ENCODE measurements around the gene ALPK3. TPM values are rescaled to one million over a fixed set of nuclear protein-coding genes. Genes with fewer than 3 reads are reported as not detected.

The ALPK3 gene
- total and polyA plus RNA-seq, 7 experiments from 2014 or later = 0.02 to 0.30 (median 0.19) TPM; not detected in 1

DNA sequence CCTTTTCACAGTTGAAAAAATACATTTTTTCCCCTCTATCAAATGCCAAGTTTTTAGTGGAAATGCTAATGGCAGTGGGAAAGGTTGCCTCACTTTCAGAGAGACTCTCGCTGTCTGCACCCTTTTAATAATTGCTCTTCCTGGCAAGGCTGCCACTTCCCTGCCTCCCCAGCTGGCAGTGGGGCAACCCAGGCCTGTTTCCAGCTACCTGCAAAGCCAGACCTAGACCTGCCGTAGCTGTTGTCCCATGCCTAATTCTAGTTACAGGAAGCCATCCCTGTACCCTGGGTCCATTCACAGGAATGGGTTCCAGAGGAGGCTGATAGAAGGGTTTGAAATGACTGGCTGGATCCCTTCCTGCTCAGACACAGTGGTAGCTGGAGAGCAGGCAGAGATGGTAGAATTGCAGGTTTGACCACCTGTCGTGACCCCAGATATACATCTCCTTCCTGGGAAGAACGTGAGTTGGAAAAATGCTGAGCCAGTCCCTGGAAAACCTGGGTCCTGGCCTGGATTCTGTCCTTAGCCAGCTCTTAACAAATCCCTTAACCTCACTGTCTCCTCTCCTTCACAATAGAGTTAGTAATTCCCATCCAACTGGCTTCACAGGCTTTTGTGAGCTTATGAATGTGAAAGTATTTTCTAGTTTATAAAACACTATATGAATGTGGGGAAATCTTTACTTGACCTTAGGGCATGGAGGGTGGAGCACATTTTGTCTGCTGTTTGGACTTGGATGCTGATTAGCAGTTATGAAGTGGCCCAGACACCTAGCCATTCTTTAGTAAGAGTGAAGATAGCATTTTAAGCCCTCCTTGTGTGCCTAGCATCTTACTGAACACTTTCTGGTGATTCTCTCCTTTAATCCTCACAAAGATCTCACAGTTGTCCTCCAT is 12.9 kb upstream of the ALPK3 start:
- ATAC-seq (no peak), DNase-seq (no peak)
- H3K4me1 Mint-ChIP-seq = peaks cover 0 to 3% (median 0%) of the 10 kb centered on the region in 7 donors
- H3K36me3 ChIP-seq (ENCODE audit: control insufficient read depth in 2 of 3, insufficient read depth in 3 of 3, low read length in 3 of 3) = peaks cover 15 to 60% (median 25%) of the 10 kb centered on the region in 3 experiments
- no peaks in the 10 kb centered on the region for H3K4me1 ChIP-seq (ENCODE audit: control insufficient read depth in 2 of 2, insufficient read depth in 2 of 2, low read length in 2 of 2)
- no peaks in the 10 kb centered on the region for H3K27me3 Mint-ChIP-seq
- POLR2A ChIA-PET = no interaction called here
- H3K4me3 Mint-ChIP-seq = no peak overlapping the region
- CTCF ChIA-PET = interaction anchor here (0.6 kb wide), 1 partner anchor 68 kb away, joined by 3 read pairs; no protein-coding TSS in a partner anchor
- no peaks in the 10 kb centered on the region for H3K27me3 ChIP-seq (ENCODE audit: control insufficient read depth in 2 of 2, insufficient read depth in 2 of 2, low read length in 2 of 2)
- H3K4me3 ChIP-seq (ENCODE audit: low read length) = no peak overlapping the region
- intact Hi-C loops (cut with micrococcal nuclease) = no loop called here
- peak overlapping the region in 3 of 9 donors; percentile 17 to 67 (median 19) for H3K27ac Mint-ChIP-seq
- H3K9me3 ChIP-seq (ENCODE audit: control insufficient read depth in 2 of 3, low read length in 3 of 3) = no peaks in the 10 kb centered on the region
- peaks cover 12 to 47% (median 16%) of the 10 kb centered on the region in 5 donors for H3K36me3 Mint-ChIP-seq
- H3K27ac ChIP-seq (ENCODE audit: low read depth, low read length) = no peak overlapping the region
- H3K9me3 Mint-ChIP-seq = no peaks in the 10 kb centered on the region

DNA sequence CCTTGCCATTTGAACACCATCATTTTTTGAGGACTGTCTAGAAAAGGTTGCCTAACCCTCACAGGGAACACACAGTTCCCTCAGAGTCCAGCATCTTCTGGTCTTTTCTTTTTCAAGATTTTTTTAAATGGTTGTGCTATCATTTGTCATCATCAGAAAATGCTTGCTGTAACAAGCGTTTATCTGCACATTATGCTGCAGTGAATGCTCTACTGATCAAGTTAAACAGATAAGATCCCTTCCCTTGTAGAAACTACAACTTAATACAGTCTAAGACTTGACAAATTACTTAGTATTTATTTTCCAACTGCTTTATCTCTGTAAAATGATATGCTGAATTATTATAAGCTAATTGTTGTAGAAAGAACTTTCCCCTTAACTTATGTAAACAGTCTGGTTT is 11.9 kb upstream of the ALPK3 start:
- no peaks in the 10 kb centered on the region for H3K4me1 ChIP-seq (ENCODE audit: control insufficient read depth in 2 of 2, insufficient read depth in 2 of 2, low read length in 2 of 2)
- no peak overlapping the region for H3K4me3 ChIP-seq (ENCODE audit: low read length)
- DNase-seq (no peak), ATAC-seq (no peak)
- Mint-ChIP-seq H3K4me1 (peaks cover 0 to 3% (median 0%) of the 10 kb centered on the region in 7 donors), H3K36me3 (peaks cover 12 to 39% (median 16%) of the 10 kb centered on the region in 5 donors), H3K4me3 (no peak overlapping the region), H3K9me3 (peaks cover 0 to 1% (median 0%) of the 10 kb centered on the region in 11 donors), H3K27me3 (no peaks in the 10 kb centered on the region), H3K27ac (no peak overlapping the region)
- H3K27ac ChIP-seq (ENCODE audit: low read depth, low read length) = no peak overlapping the region
- ChIA-PET CTCF (interaction anchor here (0.7 kb wide), 1 partner anchor 62 kb away, joined by 3 read pairs; no protein-coding TSS in a partner anchor), POLR2A (interaction anchor here (1.1 kb wide), 1 partner anchor 92 kb away, joined by 3 read pairs; no protein-coding TSS in a partner anchor)
- peaks cover 11 to 50% (median 16%) of the 10 kb centered on the region in 3 experiments for H3K36me3 ChIP-seq (ENCODE audit: control insufficient read depth in 2 of 3, insufficient read depth in 3 of 3, low read length in 3 of 3)
- H3K27me3 ChIP-seq (ENCODE audit: control insufficient read depth in 2 of 2, insufficient read depth in 2 of 2, low read length in 2 of 2) = no peaks in the 10 kb centered on the region
- intact Hi-C loops (cut with micrococcal nuclease) = no loop called here
- no peaks in the 10 kb centered on the region for H3K9me3 ChIP-seq (ENCODE audit: control insufficient read depth in 2 of 3, low read length in 3 of 3)

DNA sequence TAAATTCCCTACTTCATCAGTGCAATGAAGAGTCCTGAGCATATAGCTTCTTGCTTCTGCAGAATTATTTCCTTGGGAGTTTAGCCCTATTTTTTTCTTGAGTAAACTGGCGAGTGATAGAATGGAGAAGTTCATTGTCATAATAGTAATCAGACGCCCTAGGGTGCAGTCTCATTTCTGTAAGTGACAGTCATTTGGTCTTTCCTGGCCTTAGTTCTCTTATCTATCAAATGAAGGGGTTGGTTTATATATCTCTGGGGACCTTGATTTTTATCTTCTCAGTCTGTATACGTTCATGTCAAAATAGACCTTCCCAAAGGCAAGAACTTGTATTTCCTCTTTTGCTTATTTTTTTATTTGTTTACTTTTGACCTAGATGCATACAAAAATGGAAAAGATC is 9.9 kb upstream of the ALPK3 start:
- Mint-ChIP-seq H3K4me1 (peaks cover 0 to 3% (median 0%) of the 10 kb centered on the region in 7 donors), H3K9me3 (peaks cover 0 to 2% (median 0%) of the 10 kb centered on the region in 11 donors), H3K27ac (peak overlapping the region in 3 of 9 donors; percentile 10 to 55 (median 28)), H3K4me3 (no peak overlapping the region), H3K36me3 (peaks cover 9 to 32% (median 12%) of the 10 kb centered on the region in 5 donors), H3K27me3 (no peaks in the 10 kb centered on the region)
- POLR2A ChIA-PET = no interaction called here
- H3K27ac ChIP-seq (ENCODE audit: low read depth, low read length) = no peak overlapping the region
- no peak overlapping the region for H3K4me3 ChIP-seq (ENCODE audit: low read length)
- ATAC-seq (peak; percentile 27), DNase-seq (no peak)
- intact Hi-C loops (cut with micrococcal nuclease) = no loop called here
- no peaks in the 10 kb centered on the region for H3K27me3 ChIP-seq (ENCODE audit: control insufficient read depth in 2 of 2, insufficient read depth in 2 of 2, low read length in 2 of 2)
- H3K9me3 ChIP-seq (ENCODE audit: control insufficient read depth in 2 of 3, low read length in 3 of 3) = no peaks in the 10 kb centered on the region
- CTCF ChIA-PET = no interaction called here
- H3K36me3 ChIP-seq (ENCODE audit: control insufficient read depth in 2 of 3, insufficient read depth in 3 of 3, low read length in 3 of 3) = peaks cover 0 to 32% (median 12%) of the 10 kb centered on the region in 3 experiments
- no peaks in the 10 kb centered on the region for H3K4me1 ChIP-seq (ENCODE audit: control insufficient read depth in 2 of 2, insufficient read depth in 2 of 2, low read length in 2 of 2)

DNA sequence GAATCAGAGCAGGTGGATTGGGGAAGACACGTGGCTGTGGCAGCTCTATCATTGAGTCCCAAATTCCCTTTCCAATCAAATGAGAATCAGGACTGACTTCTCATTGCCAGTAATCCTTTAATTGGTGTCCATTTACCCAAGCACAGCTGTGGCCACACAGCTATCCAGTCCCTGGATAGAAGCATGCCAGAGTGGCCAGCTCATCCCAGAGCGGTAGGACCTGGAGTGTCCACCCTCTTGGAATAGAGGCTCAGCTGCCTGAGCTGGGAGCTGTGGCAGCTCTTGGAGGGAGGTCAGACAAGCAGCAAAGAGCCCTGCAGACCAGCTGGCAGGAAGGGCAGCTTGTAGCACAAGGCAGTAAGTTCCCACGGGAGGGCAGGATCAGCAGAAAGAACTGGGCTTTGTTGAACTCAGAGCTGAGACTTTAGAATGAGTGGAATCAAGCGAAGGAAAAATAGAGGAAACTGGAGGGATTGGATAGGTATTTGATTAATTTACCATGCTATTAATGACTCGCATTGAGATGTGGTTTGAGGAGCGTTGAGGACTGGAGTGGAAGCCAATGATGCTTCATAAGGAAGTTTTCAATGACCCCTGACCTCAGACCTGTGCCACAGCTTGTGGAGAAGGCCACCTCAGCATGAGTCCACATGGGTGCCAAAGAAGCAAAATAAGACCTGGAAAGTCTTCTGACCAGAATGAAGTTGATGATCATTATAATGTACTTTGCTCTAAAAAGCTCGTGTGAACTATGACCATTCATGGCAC is 6.9 kb upstream of the ALPK3 start:
- CTCF ChIA-PET = no interaction called here
- H3K4me1 ChIP-seq (ENCODE audit: control insufficient read depth in 2 of 2, insufficient read depth in 2 of 2, low read length in 2 of 2) = no peaks in the 10 kb centered on the region
- no peaks in the 10 kb centered on the region for H3K9me3 ChIP-seq (ENCODE audit: control insufficient read depth in 2 of 3, low read length in 3 of 3)
- H3K27ac ChIP-seq (ENCODE audit: low read depth, low read length) = no peak overlapping the region
- intact Hi-C loops (cut with micrococcal nuclease) = no loop called here
- H3K27me3 Mint-ChIP-seq = peaks cover 0 to 2% (median 0%) of the 10 kb centered on the region in 5 donors
- H3K36me3 Mint-ChIP-seq = peaks cover 0 to 11% (median 4%) of the 10 kb centered on the region in 5 donors
- no peak overlapping the region for H3K4me3 ChIP-seq (ENCODE audit: low read length)
- POLR2A ChIA-PET = interaction anchor here (0.6 kb wide), 1 partner anchor 55 kb away, joined by 4 read pairs; no protein-coding TSS in a partner anchor
- H3K9me3 Mint-ChIP-seq = peaks cover 0 to 2% (median 0%) of the 10 kb centered on the region in 11 donors
- H3K36me3 ChIP-seq (ENCODE audit: control insufficient read depth in 2 of 3, insufficient read depth in 3 of 3, low read length in 3 of 3) = peaks cover 0 to 3% (median 0%) of the 10 kb centered on the region in 3 experiments
- no peaks in the 10 kb centered on the region for H3K27me3 ChIP-seq (ENCODE audit: control insufficient read depth in 2 of 2, insufficient read depth in 2 of 2, low read length in 2 of 2)
- peaks cover 0 to 3% (median 0%) of the 10 kb centered on the region in 7 donors for H3K4me1 Mint-ChIP-seq
- DNase-seq (no peak), ATAC-seq (no peak)
- peak overlapping the region in 1 of 9 donors; percentile 51 for H3K27ac Mint-ChIP-seq
- no peak overlapping the region for H3K4me3 Mint-ChIP-seq

DNA sequence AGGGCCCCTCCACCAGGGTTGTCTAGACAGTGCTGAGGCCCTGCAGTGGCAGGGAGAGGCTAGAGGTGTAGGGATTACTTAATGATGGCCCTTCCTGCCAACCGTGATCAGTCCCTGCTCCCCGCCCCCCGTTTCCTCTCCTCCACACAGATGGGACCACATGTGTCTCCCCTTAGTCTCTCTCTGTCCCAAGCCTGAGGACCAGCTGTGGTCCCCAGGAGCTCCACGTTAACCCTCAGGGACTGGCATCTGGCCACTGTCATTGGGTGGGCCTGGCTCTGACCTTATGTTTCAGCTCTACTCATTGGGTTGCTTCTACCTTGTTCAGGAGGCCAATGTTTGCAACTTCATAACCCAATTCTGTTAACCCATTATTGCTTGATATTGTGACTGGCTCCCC is 6.0 kb upstream of the ALPK3 start:
- ATAC-seq = no peak
- ChIA-PET CTCF (no interaction called here), POLR2A (no interaction called here)
- Mint-ChIP-seq H3K27me3 (peaks cover 4 to 10% (median 6%) of the 10 kb centered on the region in 5 donors), H3K27ac (no peak overlapping the region), H3K4me3 (peak overlapping the region in 1 of 10 donors; percentile 23), H3K36me3 (peaks cover 0 to 11% (median 4%) of the 10 kb centered on the region in 5 donors), H3K9me3 (peaks cover 0 to 2% (median 0%) of the 10 kb centered on the region in 11 donors), H3K4me1 (peaks cover 0 to 3% (median 0%) of the 10 kb centered on the region in 7 donors)
- H3K4me3 ChIP-seq (ENCODE audit: low read length) = no peak overlapping the region
- no peaks in the 10 kb centered on the region for H3K36me3 ChIP-seq (ENCODE audit: control insufficient read depth in 2 of 3, insufficient read depth in 3 of 3, low read length in 3 of 3)
- intact Hi-C loops (cut with micrococcal nuclease) = no loop called here
- no peaks in the 10 kb centered on the region for H3K27me3 ChIP-seq (ENCODE audit: control insufficient read depth in 2 of 2, insufficient read depth in 2 of 2, low read length in 2 of 2)
- DNase-seq = no peak
- no peak overlapping the region for H3K27ac ChIP-seq (ENCODE audit: low read depth, low read length)
- no peaks in the 10 kb centered on the region for H3K9me3 ChIP-seq (ENCODE audit: control insufficient read depth in 2 of 3, low read length in 3 of 3)
- no peaks in the 10 kb centered on the region for H3K4me1 ChIP-seq (ENCODE audit: control insufficient read depth in 2 of 2, insufficient read depth in 2 of 2, low read length in 2 of 2)

DNA sequence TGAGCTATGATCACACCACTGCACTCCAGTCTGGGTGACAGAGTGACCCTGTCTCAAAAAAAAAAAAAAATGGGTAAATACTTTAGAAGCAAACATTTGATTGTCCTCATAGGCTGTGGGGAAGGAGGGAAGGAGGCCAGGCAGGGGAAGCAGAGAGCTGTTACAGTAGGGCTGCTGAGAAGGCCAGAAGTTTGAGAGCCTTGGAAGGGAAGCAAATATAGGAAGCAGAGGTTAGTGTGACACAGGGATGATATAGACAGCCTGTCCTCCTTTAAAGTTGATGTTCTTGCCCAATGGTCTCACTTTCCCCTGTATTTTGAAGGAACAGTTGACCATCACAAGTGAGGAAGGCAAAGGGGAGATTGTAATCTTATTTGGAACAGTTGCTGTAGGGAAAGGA is 5.3 kb upstream of the ALPK3 start:
- H3K9me3 Mint-ChIP-seq = peaks cover 0 to 2% (median 0%) of the 10 kb centered on the region in 11 donors

More for the DNA sequence above, 5.3 kb upstream of the ALPK3 start:
- H3K4me3 ChIP-seq (ENCODE audit: low read length) = no peak overlapping the region
- H3K4me3 Mint-ChIP-seq = no peak overlapping the region
- no peak for ATAC-seq
- H3K4me1 ChIP-seq (ENCODE audit: control insufficient read depth in 2 of 2, insufficient read depth in 2 of 2, low read length in 2 of 2) = no peaks in the 10 kb centered on the region
- CTCF ChIA-PET = no interaction called here
- no peak overlapping the region for H3K27ac Mint-ChIP-seq
- H3K36me3 ChIP-seq (ENCODE audit: control insufficient read depth in 2 of 3, insufficient read depth in 3 of 3, low read length in 3 of 3) = no peaks in the 10 kb centered on the region
- peaks cover 6 to 15% (median 9%) of the 10 kb centered on the region in 5 donors for H3K27me3 Mint-ChIP-seq
- POLR2A ChIA-PET = interaction anchor here (0.6 kb wide), 1 partner anchor 159 kb away, joined by 3 read pairs; no protein-coding TSS in a partner anchor
- H3K27me3 ChIP-seq (ENCODE audit: control insufficient read depth in 2 of 2, insufficient read depth in 2 of 2, low read length in 2 of 2) = no peaks in the 10 kb centered on the region
- H3K27ac ChIP-seq (ENCODE audit: low read depth, low read length) = no peak overlapping the region
- no peak for DNase-seq
- peaks cover 0 to 11% (median 2%) of the 10 kb centered on the region in 5 donors for H3K36me3 Mint-ChIP-seq
- peaks cover 0 to 6% (median 3%) of the 10 kb centered on the region in 7 donors for H3K4me1 Mint-ChIP-seq
- H3K9me3 ChIP-seq (ENCODE audit: control insufficient read depth in 2 of 3, low read length in 3 of 3) = no peaks in the 10 kb centered on the region
- intact Hi-C loops (cut with micrococcal nuclease) = no loop called here
